GM20000 (cell line): ENCODE measurements around the gene SLC44A5.
A peak's percentile ranks its signal among the peaks of the same experiment; 100 is the strongest.

Experiments used
- DNase-seq: peaks from one replicate; pipeline ENCODE4 v3.0.0; 2012; ENCODE audit warnings: low spot score
- CTCF ChIP-seq: IDR thresholded peaks from 2 replicates; pipeline ENCODE4 v1.5.1; 2012; ENCODE audit warnings: mild to moderate bottlenecking, control low read depth; ENCODE audit errors: extremely low read depth, missing control alignments

Gene SLC44A5

DNA sequence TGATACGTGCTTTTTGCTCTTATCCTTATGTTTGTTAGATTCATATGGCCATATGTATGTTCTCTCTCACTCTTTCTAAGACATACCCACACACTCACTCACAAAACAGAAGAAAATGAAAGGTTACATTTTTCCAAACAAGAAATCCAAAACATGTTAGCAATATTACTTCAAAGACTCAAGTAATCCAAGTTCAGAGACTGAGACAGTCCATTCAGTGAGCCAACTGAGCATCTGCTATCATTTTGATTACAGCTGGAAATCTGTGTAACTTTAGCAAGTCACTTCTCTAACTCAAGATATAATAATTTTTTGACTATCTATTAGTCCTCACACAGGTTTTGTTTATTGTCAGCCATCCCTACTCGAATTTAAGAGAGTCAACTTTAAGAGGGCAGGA, 257.9 kb downstream of the SLC44A5 start:
- TF ChIP-seq CTCF, result no peak
- no peak for DNase-seq

DNA sequence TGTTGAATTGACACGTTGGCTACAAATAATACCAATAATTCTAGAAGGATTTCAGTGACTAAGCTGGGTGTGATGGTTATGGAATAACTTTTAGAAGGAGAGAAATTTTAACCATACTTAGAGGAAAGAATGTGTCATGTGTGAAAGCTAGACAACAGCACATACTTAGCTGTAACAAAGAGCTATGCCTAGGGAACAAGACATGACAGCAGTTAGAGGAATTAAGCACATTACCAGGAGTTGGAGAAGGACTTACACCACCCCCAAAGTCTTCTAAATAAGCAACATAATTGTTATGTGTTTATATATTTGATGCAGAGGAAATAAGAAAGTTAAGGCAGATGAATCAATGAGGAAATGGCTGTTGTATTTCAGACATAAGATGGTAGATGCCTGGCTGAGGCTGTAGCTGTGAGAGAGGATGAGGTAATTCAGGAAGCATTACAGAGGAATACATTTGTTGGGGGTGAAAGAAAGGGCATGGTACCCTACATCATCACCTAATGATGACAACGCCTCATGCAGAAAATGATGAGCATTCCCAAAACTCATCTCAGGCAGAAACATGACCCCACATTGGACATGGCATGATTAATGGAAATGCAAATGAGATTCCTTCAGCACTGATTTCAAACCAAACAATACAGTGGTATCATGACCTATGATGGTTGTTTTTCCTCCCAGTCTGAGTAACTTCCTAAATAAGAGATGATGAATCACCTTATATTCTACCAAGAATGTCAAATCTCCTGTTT, 265.2 kb downstream of the SLC44A5 start:
- TF ChIP-seq CTCF, result no peak
- no peak for DNase-seq

GRCh38 chr1:75342786-75343185, 268.1 kb downstream of the SLC44A5 start:
- no peak for DNase-seq
- no peak for TF ChIP-seq CTCF

- no peak for DNase-seq
- TF ChIP-seq CTCF, result no peak
Observed at GRCh38 chr1:75341537-75341936, 269.4 kb downstream of the SLC44A5 start.

GRCh38 chr1:75338616-75339483, 272.1 kb downstream of the SLC44A5 start:
- peak; percentile 33 for DNase-seq

DNA sequence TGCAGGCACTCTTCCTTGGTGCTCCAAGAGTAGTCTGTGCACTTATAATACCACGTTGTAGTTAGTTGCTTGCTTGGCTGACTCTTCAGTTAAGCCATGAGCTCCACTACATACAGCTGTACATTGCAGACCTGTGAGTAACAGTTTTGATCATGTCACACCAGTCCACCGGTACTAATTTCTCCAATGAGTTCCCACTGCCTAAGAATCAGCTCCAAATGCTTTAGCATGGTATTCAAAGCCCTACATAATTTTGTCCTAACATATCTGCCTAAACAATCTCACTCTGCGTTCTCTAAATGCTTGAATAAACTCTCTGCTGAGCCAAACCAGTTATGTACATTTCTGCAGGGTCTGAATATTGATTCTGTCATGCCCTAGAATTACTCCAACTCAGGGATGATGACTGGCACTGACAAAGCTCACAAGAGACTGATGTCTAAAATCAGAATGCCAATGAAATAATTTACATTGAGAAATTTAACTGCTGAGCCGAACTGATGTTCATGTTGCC, 276.0 kb downstream of the SLC44A5 start:
- no peak for TF ChIP-seq CTCF
- DNase-seq, result no peak

More at GRCh38 chr1:75338616-75339483, 272.1 kb downstream of the SLC44A5 start:
- no peak for TF ChIP-seq CTCF

DNA sequence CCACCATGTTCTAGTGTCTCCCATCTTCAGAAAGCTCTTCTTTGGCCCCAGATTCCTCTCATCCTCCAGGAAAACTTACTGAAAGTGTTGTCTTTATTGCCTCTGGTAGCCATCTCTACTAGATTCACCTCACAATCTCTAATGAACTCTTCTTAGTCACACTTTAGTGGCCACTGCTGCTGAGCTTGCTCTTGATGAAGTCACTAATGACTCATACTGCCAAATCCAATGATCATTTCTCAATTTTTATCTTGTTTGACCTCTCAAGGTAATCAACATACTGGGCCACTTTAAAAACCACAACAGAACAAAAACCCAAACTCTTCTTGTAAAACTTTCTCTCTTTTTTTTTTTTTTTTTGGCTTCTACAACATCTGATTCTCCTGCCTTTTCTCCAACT, 280.3 kb downstream of the SLC44A5 start:
- no peak for TF ChIP-seq CTCF
- no peak for DNase-seq
